GM12878 (cell line): ENCODE results near the gene TBC1D9B.

Experiments used
- CBX5 ChIP-seq: sonication (generic); IDR thresholded peaks from 2 replicates; pipeline ENCODE4 v1.6.1; 2016; ENCODE audit warnings: low read depth, moderate library complexity, mild to moderate bottlenecking, inconsistent platforms
- CTCF ChIP-seq, 3 experiments: IDR thresholded peaks in 2 of 3; conservative IDR thresholded peaks in 1 of 3; 2 replicates each; pipeline ENCODE4 v1.5.1; 2011; ENCODE audit warnings: low read depth in 3 of 3, low read length in 3 of 3, mild to moderate bottlenecking in 3 of 3, control low read depth in 2 of 3, moderate library complexity in 2 of 3, inconsistent platforms in 1 of 3, mixed read lengths in 1 of 3; ENCODE audit not compliant: control insufficient read depth in 2 of 3, insufficient read depth in 1 of 3; ENCODE audit errors: extremely low read depth in 1 of 3
- EP300 ChIP-seq, 2 experiments: fragments of 150-350 bp in 1 of 2; IDR thresholded peaks; 2 replicates each; pipeline ENCODE4 v1.6.1; 2011 to 2012; ENCODE audit warnings: low read depth in 2 of 2, low read length in 2 of 2, borderline replicate concordance in 1 of 2, improper control_type of control experiment in 1 of 2, inconsistent platforms in 1 of 2; ENCODE audit not compliant: control insufficient read depth in 1 of 2
- FOS ChIP-seq: IDR thresholded peaks from 3 replicates; pipeline ENCODE4 v1.6.1; 2011; ENCODE audit warnings: borderline replicate concordance; ENCODE audit not compliant: insufficient read length; ENCODE audit errors: extremely low read depth
- POLR2A ChIP-seq: IDR thresholded peaks from 2 replicates; pipeline ENCODE4 v1.6.1; 2011; ENCODE audit warnings: low read depth, mild to moderate bottlenecking, low read length
- ZBTB33 ChIP-seq: fragments of 450-650 bp; IDR thresholded peaks from 2 replicates; pipeline ENCODE4 v1.6.1; 2017; ENCODE audit warnings: mild to moderate bottlenecking

- no peak for TF ChIP-seq FOS
- no peak for TF ChIP-seq EP300 (IDR thresholded peaks at IDR 0.05; ENCODE audit: borderline replicate concordance in 1 of 2, control insufficient read depth in 1 of 2, low read depth in 2 of 2, low read length in 2 of 2)
- no peak for TF ChIP-seq CTCF (IDR thresholded peaks at IDR 0.05 in 2 of 3, conservative IDR thresholded peaks at IDR 0.05 in 1 of 3; ENCODE audit: control insufficient read depth in 2 of 3, extremely low read depth in 1 of 3, insufficient read depth in 1 of 3, low read depth in 3 of 3, low read length in 3 of 3)
- no peak for TF ChIP-seq ZBTB33
- TF ChIP-seq POLR2A, result no peak
- TF ChIP-seq CBX5, result no peak
Observed at GRCh38 chr5:179872055-179872827, 35.5 kb downstream of the TBC1D9B start.
